GM13977 (cell line): Measurements from ENCODE around the gene PNPLA1.

Source experiments
- DNase-seq: peaks from one replicate; pipeline ENCODE4 v3.0.0; 2012; ENCODE audit warnings: low spot score
- in situ Hi-C: fragments of 300-500 bp; cut with MboI; formaldehyde crosslinking; loops from one replicate; pipeline ENCODE4 v1.12.0; 2022; ENCODE audit warnings: low sequenced_read_pairs, low pct_unique_long_range_greater_than_20kb, mixed read lengths, inconsistent platforms; ENCODE audit not compliant: unreplicated experiment
- TF ChIP-seq, protein P1 (sequence below): IDR thresholded peaks from 2 replicates; pipeline ENCODE4 v1.5.1; 2012; ENCODE audit warnings: mild to moderate bottlenecking, control low read depth; ENCODE audit not compliant: insufficient read depth; ENCODE audit errors: extremely low read depth, missing control alignments

Gene PNPLA1

GRCh38 chr6:36226438-36227047, 43.3 kb upstream of the PNPLA1 start:
- TF ChIP-seq, protein P1, sequence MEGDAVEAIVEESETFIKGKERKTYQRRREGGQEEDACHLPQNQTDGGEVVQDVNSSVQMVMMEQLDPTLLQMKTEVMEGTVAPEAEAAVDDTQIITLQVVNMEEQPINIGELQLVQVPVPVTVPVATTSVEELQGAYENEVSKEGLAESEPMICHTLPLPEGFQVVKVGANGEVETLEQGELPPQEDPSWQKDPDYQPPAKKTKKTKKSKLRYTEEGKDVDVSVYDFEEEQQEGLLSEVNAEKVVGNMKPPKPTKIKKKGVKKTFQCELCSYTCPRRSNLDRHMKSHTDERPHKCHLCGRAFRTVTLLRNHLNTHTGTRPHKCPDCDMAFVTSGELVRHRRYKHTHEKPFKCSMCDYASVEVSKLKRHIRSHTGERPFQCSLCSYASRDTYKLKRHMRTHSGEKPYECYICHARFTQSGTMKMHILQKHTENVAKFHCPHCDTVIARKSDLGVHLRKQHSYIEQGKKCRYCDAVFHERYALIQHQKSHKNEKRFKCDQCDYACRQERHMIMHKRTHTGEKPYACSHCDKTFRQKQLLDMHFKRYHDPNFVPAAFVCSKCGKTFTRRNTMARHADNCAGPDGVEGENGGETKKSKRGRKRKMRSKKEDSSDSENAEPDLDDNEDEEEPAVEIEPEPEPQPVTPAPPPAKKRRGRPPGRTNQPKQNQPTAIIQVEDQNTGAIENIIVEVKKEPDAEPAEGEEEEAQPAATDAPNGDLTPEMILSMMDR: no peak
- no peak for DNase-seq
- in situ Hi-C loops: no loop called here

DNA sequence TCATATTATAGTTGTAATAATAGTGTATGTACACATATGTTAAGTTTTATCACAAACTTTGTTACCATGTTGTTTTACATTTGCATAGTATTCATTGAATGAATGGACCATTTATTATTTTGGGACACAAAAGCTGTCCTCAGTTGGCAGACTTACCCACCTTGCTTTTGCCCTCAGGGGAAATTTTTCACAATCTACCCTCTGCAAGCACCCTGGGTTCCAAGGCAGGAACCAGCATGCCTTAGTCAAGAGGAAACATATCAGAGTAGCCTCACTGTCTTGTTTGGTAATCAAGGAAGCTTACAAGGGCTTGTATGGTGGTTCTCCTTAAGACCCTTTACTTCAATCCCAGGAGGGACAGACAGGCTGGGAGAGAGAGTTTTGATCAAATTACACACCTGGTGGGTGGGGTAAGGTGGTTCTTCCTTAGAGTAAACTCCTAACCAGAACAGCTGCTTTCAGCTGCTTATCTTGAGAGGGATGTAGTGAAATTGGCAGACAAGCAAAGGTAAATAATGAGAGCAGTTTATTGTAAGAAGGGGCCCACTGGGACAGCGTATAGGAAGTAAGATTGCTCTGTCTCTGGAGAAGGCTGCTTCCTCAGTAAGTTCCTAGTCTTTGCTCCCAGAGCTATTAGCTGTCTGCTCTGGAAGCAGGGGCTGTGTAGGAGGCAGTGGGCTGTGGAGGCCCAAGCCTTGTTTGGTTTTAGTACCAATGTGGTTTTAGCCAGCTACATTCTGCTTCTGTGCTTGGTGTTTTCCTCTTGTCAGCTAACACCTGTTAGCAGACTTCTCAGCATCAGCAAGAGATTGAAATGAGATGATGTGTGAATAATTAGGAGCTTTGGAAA, 42.3 kb upstream of the PNPLA1 start:
- no peak for DNase-seq
- TF ChIP-seq, protein P1: no peak
- in situ Hi-C loops: no loop called here

- TF ChIP-seq, protein P1: no peak
- in situ Hi-C loops: no loop called here
- DNase-seq: no peak
Measured at GRCh38 chr6:36229223-36229622, 40.6 kb upstream of the PNPLA1 start.

DNA sequence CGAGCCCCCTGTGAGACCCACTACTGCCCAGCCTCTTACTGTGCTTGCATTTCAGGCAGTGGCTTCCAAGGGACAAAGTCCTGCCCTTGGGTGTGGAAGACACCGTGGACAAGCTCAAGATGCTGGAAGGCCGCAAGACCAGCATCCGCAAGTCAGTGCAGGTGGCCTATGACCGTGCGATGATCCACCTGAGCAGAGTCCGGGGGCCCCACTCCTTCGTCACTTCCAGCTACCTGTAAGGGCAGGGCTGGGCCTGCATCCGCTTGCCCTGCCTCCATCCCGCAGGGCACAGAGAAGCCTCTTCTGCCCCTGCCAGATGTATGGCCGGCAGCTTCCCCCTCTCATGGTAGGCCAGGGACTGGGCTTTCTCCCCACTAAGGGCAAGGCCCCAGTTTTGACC, 39.5 kb upstream of the PNPLA1 start:
- in situ Hi-C loops: no loop called here
- no peak for DNase-seq
- TF ChIP-seq, protein P1: no peak

DNA sequence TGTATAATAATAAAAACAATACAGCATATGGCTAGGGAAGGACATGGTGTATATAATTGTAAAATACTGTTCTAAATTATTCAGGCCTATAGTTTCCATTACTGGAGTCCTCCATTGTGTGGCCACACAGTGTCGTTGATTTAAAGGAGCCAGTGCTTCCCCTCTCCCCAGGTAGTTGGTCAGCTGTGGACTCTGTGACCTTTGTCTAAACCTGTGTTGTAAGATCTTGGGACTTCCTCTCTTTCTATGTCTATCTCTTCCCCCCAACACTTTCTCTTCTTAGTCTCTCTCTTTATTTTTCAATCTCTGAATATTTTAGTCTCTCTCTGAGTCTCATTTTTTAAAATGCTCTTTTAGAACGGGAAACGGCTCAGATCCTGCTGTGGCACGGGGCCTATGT, 37.7 kb upstream of the PNPLA1 start:
- TF ChIP-seq, protein P1: no peak
- in situ Hi-C loops: no loop called here
- no peak for DNase-seq

DNA sequence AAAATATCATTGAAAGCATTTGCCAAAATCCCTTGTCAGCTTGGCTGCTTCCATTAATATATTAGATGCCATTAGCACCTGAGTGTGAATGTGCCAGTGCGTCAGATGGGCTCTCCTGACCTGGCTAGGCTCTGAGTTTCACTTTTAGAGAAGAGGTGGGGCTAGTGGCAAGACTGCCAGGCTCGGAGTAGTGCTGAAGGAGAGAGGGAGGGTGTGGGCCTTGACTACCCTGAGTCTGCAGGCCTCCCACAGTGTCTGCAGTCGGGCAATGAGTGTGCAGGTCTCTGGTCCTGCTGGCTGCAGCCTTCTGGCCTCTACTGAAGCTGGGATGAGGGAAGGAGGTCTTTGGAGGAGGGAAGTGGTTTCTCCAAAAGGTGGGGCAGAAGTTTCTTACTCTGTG, 34.6 kb upstream of the PNPLA1 start:
- in situ Hi-C loops: no loop called here
- TF ChIP-seq, protein P1: no peak
- DNase-seq: no peak
